Measurements from ENCODE around the gene PPFIBP1.

DNA sequence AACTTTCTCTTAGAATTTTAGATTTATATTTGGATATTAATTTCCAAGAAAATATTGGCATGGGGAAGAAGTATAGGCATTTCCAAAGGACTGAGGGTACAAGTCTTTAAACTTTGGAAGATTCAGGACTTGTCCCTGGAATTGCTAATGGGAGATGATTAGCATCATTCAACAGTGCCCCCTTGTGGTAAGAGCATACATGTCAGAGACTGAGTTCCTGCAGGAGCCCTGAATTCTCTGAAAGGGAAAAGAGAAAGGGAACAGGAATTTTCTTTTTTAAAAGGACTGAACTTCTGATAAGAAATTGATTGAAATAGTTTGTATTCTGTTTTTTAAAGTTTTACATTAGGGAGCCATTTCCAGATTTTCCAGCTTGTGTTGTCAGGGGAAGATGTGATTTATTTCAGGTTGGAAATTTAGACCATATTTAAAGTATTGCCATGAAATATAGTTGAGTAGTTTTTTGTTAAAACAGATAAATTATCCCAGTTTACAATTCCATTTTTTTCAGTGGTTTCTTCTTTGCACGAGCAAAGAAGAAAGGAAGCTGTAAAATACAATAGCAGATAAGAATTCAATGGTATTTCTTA is 128.3 kb downstream of the PPFIBP1 start:
- TF ChIP-seq TCF7L2 (IDR thresholded peaks at IDR 0.05; ENCODE audit: low read depth, low read length): no peak
- TF ChIP-seq CTCF (IDR thresholded peaks at IDR 0.05): peak; percentile 87; the same call in 1 of the 2 replicates
- TF ChIP-seq POLR2AphosphoS5 (IDR thresholded peaks at IDR 0.05; ENCODE audit: low read depth, low read length): no peak
